SK-N-SH (cell line): ENCODE measurements around the gene PDILT.

ENCODE experiments used
- CTCF ChIP-seq: fragments of 200-600 bp; sonication (generic); IDR thresholded peaks from 2 replicates; pipeline ENCODE4 v1.6.1; 2017; ENCODE audit warnings: antibody characterized with exemption, mild to moderate bottlenecking, moderate library complexity
- PBX3 ChIP-seq: IDR thresholded peaks from 2 replicates; pipeline ENCODE4; 2012
- POLR2AphosphoS5 ChIP-seq: IDR thresholded peaks from 2 replicates; pipeline ENCODE4 v1.6.1; 2012; ENCODE audit warnings: low read depth, low read length
- RAD21 ChIP-seq: IDR thresholded peaks from 2 replicates; pipeline ENCODE4 v1.6.1; 2012; ENCODE audit warnings: mild to moderate bottlenecking, low read length
- RFX5 ChIP-seq: IDR thresholded peaks from 2 replicates; pipeline ENCODE4 v1.6.1; 2012; ENCODE audit warnings: mild to moderate bottlenecking, improper control_type of control experiment, low read length
- SIN3A ChIP-seq: IDR thresholded peaks from 2 replicates; pipeline ENCODE4 v1.6.1; 2012; ENCODE audit warnings: low read depth, mild to moderate bottlenecking, low read length, moderate library complexity, borderline replicate concordance
- TAF1 ChIP-seq: IDR thresholded peaks from 2 replicates; pipeline ENCODE4 v1.6.1; 2012; ENCODE audit warnings: low read depth, mild to moderate bottlenecking, low read length, moderate library complexity, borderline replicate concordance
- ZBTB33 ChIP-seq: IDR thresholded peaks from 2 replicates; pipeline ENCODE4 v1.4.0; 2012; ENCODE audit warnings: low read depth, borderline replicate concordance

- TF ChIP-seq RAD21 (no peak), SIN3A (no peak), CTCF (no peak), RFX5 (no peak), POLR2AphosphoS5 (no peak), TAF1 (no peak), ZBTB33 (no peak), PBX3 (no peak)
Observed at GRCh38 chr16:20318437-20318836, 86.1 kb downstream of the PDILT start.
